GM21723 (cell line): ENCODE results near the gene PTN.

ENCODE experiments used
- ATAC-seq: cut with Tn5 transposase; IDR thresholded peaks from one replicate; pipeline ENCODE4 v1.9.1; 2021; ENCODE audit warnings: mild to moderate bottlenecking, moderate library complexity; ENCODE audit not compliant: unreplicated experiment

Gene PTN, protein sequence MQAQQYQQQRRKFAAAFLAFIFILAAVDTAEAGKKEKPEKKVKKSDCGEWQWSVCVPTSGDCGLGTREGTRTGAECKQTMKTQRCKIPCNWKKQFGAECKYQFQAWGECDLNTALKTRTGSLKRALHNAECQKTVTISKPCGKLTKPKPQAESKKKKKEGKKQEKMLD

DNA sequence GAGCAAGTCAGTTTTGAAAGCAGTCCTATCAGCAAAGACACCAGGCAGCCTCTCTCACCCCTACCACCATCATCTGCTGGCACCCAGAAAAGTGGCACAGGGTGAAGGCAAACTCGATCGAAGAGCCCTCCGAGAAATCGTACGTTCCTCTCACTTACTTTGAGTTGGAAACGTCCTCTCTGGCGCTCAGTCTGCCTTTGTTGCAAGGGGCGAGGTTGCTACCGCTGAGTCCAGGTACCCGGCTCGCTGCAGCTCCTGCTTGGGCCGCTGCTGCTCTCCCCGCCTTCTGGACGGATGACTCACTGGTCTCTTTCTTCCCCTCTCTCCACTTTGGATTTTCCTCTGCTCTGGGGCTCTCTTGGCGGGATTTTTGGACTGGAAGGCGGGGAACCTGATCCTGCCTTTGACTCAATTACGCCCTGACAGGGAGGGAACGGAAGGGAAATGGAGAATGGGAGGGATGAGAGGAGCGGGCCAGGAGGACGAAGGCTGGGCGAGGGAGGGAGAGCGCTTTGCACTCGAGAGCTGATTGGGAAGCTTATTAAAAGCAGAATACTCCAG, at the start of gene PTN:
Gene PTN (minus strand): TSS at position 453 of the 561 bp plus-strand sequence. CDS start 88,760 bp downstream, outside the sequence.
- ATAC-seq: no peak

- ATAC-seq: no peak
Observed at GRCh38 chr7:137390076-137390475, 46.5 kb upstream of the PTN start.

GRCh38 chr7:137388916-137389315, 45.4 kb upstream of the PTN start:
- no peak for ATAC-seq

- no peak for ATAC-seq
Observed at GRCh38 chr7:137386966-137387365, 43.4 kb upstream of the PTN start.

GRCh38 chr7:137381045-137381444, 37.5 kb upstream of the PTN start:
- ATAC-seq: no peak

- ATAC-seq: no peak
Observed at GRCh38 chr7:137373507-137373906, 30.0 kb upstream of the PTN start.

GRCh38 chr7:137371616-137372015, 28.1 kb upstream of the PTN start:
- ATAC-seq: no peak

- no peak for ATAC-seq
Observed at GRCh38 chr7:137366995-137367394, 23.5 kb upstream of the PTN start.

- ATAC-seq: no peak
Observed at GRCh38 chr7:137363683-137364082, 20.1 kb upstream of the PTN start.

GRCh38 chr7:137360087-137360679, 16.6 kb upstream of the PTN start:
- no peak for ATAC-seq

DNA sequence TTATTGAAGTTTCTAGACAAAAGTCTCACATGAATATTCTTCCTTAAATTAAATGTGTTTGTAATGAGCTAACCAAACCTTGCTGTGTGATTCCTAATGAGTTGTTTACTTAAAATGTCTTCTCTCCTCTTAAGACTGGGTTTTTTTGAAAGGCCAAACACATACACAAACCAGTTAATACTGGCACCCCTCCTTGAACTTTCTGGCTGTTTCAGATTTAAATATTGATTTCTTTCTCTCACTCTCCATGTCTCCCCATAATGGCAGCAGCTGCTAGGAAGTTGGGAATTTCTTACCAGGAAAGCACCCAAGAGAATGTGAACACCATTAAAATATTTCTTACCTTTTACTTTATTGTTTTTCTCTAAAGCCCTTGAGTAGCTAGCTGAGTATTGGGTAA, 11.4 kb upstream of the PTN start:
- no peak for ATAC-seq

- ATAC-seq: no peak
Observed at GRCh38 chr7:137354396-137354795, 10.9 kb upstream of the PTN start.

- no peak for ATAC-seq
Observed at GRCh38 chr7:137351941-137352340, 8.4 kb upstream of the PTN start.

- no peak for ATAC-seq
Observed at GRCh38 chr7:137345799-137346449, 2.4 kb upstream of the PTN start.

- no peak for ATAC-seq
Observed at GRCh38 chr7:137342828-137343261, 688 bp downstream of the PTN start.

DNA sequence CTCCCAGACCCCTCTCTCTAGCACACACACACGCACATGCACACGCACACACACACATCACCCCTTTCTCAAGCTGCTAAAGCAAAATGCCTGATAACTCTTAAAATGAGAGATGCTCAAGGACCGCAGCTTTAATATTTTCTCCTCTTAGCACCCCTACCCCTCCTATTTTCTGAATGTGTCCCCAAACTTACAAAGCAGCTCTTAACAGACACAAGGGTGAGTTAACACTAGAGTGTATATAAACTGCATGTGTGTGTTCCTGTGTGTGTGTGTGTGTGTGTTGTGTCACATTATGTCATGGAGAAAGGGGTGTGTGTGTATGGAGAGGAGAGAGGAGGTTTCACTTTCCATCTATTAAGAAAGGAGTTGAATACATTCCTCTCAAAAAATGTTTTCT, 1.3 kb downstream of the PTN start:
- ATAC-seq: no peak

- ATAC-seq: no peak
Observed at GRCh38 chr7:137337902-137338301, 5.6 kb downstream of the PTN start.

GRCh38 chr7:137335814-137336213, 7.7 kb downstream of the PTN start:
- ATAC-seq: no peak

DNA sequence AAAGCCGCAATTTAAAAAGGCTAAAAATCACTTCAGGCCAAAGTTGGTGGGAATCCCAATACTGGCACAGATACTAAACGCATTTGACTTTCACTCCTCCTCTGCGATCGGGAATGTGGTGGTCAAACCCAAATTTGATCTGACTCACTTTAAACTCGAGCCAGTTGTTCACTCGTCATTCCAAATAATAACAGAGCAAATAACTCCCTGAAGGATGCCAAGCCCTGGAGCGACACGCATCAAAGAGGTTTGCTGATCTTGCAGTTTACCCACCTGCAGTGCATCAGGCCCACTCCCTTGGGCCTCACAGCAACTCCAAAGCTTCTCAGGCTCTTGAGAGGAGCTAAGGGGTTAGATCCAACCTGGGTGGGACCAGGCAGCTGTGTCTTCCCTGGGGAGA, 12.2 kb downstream of the PTN start:
- no peak for ATAC-seq

- no peak for ATAC-seq
Observed at GRCh38 chr7:137329411-137329810, 14.1 kb downstream of the PTN start.

DNA sequence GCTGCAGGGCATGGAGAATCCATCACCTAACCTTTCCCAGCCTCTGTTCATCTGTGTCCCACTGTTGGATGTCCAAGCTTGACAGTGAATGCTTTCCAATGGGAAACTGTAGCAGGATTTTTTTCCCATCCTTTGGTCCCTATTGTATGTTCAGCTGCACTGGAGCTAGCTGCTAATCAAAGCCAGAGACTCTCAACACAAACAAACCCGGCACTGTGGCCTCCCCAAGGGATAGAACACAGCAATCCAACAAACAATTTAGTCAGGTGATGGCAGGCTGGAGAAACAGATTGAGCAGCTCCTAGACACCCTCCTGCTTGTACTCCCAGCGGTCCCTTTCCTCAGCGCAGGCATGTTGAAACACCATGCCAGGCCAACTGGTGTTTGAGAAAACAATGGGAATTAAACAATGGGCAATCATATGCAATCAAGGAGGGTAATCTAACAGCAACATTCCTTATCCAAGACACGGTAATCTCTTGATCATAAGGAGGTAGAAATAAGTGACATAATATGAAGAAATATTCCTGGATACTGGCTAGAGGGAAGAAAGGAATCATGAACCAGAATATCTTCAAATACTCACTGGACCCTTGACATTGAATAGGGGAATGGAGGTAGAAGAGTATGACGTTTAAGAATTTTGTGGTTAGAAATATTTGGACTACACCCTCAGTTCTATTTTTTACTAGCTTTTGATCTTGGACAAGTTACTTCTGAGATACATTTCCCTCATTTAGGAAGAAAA, 15.0 kb downstream of the PTN start:
- ATAC-seq: no peak
